ENCODE results near the gene C1orf35. TPM values are rescaled to one million over a fixed set of nuclear protein-coding genes. Genes with fewer than 3 reads are reported as not detected.

Gene C1orf35
- total and polyA plus RNA-seq, 9 of the 15 experiments (the other 6 are each of a cell fraction or from before 2014, with no cell fraction given), result 3.2 to 48.7 (median 12.5) TPM

DNA sequence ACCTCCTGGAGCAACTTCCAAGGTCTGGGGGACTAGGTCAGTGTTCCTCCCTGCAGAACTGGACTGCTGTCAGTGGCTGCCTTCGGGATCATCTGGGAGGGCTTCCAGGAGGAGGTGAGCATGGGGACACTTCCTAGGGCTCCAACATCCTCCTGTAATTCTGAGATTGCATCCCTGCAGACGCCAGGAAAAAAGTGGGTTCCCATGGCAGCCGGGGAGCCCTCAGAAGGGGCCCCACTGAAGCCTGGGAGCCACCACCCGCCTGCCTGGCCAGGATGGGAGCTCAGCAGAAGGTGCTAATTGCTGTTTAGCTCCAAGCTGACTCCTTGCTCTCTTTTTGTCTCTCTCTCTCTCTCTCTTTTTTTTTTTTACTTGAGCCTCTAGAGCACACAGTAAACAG, 36.7 kb downstream of the C1orf35 start:
- in situ Hi-C loops (cut with MboI) (no loop called here), intact Hi-C loops (cut with micrococcal nuclease) (no loop called here)
- CTCF ChIA-PET (ENCODE audit: low intra/inter-chr PET ratio), result no interaction called here
- no peaks in the 10 kb centered on the region for H3K36me3 ChIP-seq (ENCODE audit: control insufficient read depth, insufficient read depth, low read length)
- H3K79me2 ChIP-seq (ENCODE audit: control insufficient read depth, insufficient read depth, low read length), result no peaks in the 10 kb centered on the region
- no peak for ATAC-seq
- no peak overlapping the region for H3K9ac ChIP-seq (ENCODE audit: insufficient read depth in 1 of 2, low read depth in 2 of 2, low read length in 2 of 2)
- DNase-seq (ENCODE audit: extremely low read depth in 1 of 4, low spot score in 3 of 4), result no peak
- POLR2A ChIA-PET, result interaction anchor here (0.6 to 1.4 kb wide), 5 partner anchors 10 to 61 kb away, joined by 3 to 5 read pairs (median 3); partner anchors contain the start of gene ARF1
- peak; percentile 91 for TF ChIP-seq ZFP36 (IDR thresholded peaks at IDR 0.05; ENCODE audit: low read depth, low read length, partially characterized antibody)
- no peak for TF ChIP-seq JUNB (CRISPR knock-in tag; conservative IDR thresholded peaks at IDR 0.05)
- no TSS peak for BruUV-seq (replicated peaks)
- peaks cover 0 to 19% of the 10 kb centered on the region in 2 experiments; a peak in 2 of 5 replicates for H3K4me1 ChIP-seq (replicated peaks in 1 of 2; ENCODE audit: control insufficient read depth in 2 of 2, insufficient read depth in 2 of 2, low read length in 2 of 2)
- H4K20me1 ChIP-seq (replicated peaks; ENCODE audit: control insufficient read depth, insufficient read depth, low read length), result no peaks in the 10 kb centered on the region
- H3K4me3 ChIP-seq, result no peak overlapping the region
- H3K27me3 ChIP-seq (ENCODE audit: control insufficient read depth in 2 of 2, insufficient read depth in 2 of 2, low read length in 2 of 2), result peaks cover 11 to 33% of the 10 kb centered on the region in 2 experiments; a peak in 4 of 5 replicates
- no peak overlapping the region for H2AFZ ChIP-seq (ENCODE audit: low read depth, low read length)
- H3K9me3 ChIP-seq (replicated peaks; ENCODE audit: control insufficient read depth, insufficient read depth, low read depth, low read length), result no peaks in the 10 kb centered on the region
- no peaks in the 10 kb centered on the region for H3K9me1 ChIP-seq (ENCODE audit: control insufficient read depth, insufficient read depth, low read length)
- no peak for FAIRE-seq
- H3K4me2 ChIP-seq (ENCODE audit: insufficient read depth, low read length), result no peak overlapping the region
- WGBS (ENCODE audit: insufficient coverage, low coverage, missing lambda C conversion rate), result 0% methylated on average over 4 of the region's 4 CpGs
- H3K27ac ChIP-seq (ENCODE audit: extremely low read depth, low read depth, low read length), result no peak overlapping the region

DNA sequence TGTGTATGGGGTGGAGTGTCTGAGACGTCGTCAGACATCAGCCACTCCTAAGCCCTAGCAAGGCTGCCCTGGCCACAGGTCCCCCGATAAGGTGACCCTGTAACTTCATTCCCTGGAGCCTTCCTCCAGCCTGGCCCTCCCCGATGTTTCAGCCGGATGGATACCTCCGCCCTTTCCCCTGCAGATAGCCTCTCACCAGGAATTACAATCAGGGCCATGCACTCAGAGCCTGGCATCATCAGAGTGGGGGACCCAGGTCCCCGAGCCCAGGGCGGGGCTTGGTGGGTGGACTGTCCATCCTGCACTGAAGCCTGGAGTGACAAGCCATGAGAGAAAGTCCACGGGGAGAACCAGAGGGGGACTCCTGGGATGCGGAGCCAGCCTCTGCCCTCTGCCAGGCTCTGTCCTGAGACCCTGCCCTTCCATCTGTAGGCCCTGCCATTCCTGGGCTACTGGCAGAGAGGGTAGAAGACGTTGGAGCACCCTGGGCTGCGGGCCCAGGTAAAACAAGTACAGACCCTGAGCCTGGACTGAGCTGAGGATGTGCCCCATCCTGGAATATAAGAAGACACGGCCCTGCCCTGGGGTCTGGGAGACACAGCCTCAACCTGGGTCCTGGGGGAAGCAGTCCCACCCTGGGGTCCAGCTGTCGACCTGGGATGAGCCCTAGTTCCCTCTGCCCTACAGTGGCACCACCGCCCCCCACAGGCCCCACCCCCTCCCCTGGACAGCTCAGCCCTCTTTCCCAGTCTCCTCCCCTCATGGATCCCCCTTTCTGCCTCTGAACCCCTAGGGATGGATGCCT, 37.4 kb downstream of the C1orf35 start:
- FAIRE-seq (no peak), ATAC-seq (no peak; the same call in 2 of the 3 replicates), DNase-seq (ENCODE audit: extremely low read depth in 1 of 4, low spot score in 3 of 4) (peak in 1 of 4 experiments; percentile 26)
- H3K9ac ChIP-seq (ENCODE audit: insufficient read depth in 1 of 2, low read depth in 2 of 2, low read length in 2 of 2), result peak overlapping the region in 1 of 2 experiments; percentile 73; a peak in 1 of 4 replicates
- H4K20me1 ChIP-seq (replicated peaks; ENCODE audit: control insufficient read depth, insufficient read depth, low read length), result no peaks in the 10 kb centered on the region
- in situ Hi-C loops (cut with MboI) (no loop called here), intact Hi-C loops (cut with micrococcal nuclease) (no loop called here)
- ChIA-PET POLR2A (interaction anchor here (0.6 to 1.4 kb wide), 8 partner anchors 11 to 333 kb away, joined by 3 to 5 read pairs (median 3); partner anchors contain the start of gene ARF1), CTCF (ENCODE audit: low intra/inter-chr PET ratio) (no interaction called here)
- H3K9me1 ChIP-seq (ENCODE audit: control insufficient read depth, insufficient read depth, low read length), result no peaks in the 10 kb centered on the region
- BruUV-seq (replicated peaks), result no TSS peak
- H3K4me3 ChIP-seq, result no peak overlapping the region
- H3K27ac ChIP-seq (ENCODE audit: extremely low read depth, low read depth, low read length), result no peak overlapping the region
- 12% methylated on average over 14 of the region's 15 CpGs for WGBS (ENCODE audit: insufficient coverage, low coverage, missing lambda C conversion rate)
- H3K4me1 ChIP-seq (replicated peaks in 1 of 2; ENCODE audit: control insufficient read depth in 2 of 2, insufficient read depth in 2 of 2, low read length in 2 of 2), result peaks cover 0 to 22% of the 10 kb centered on the region in 2 experiments; a peak in 2 of 5 replicates
- H3K79me2 ChIP-seq (ENCODE audit: control insufficient read depth, insufficient read depth, low read length), result no peaks in the 10 kb centered on the region
- no peak overlapping the region for H3K4me2 ChIP-seq (ENCODE audit: insufficient read depth, low read length)
- H3K36me3 ChIP-seq (ENCODE audit: control insufficient read depth, insufficient read depth, low read length), result no peaks in the 10 kb centered on the region
- H2AFZ ChIP-seq (ENCODE audit: low read depth, low read length), result no peak overlapping the region
- H3K9me3 ChIP-seq (replicated peaks; ENCODE audit: control insufficient read depth, insufficient read depth, low read depth, low read length), result no peaks in the 10 kb centered on the region
- H3K27me3 ChIP-seq (ENCODE audit: control insufficient read depth in 2 of 2, insufficient read depth in 2 of 2, low read length in 2 of 2), result peaks cover 11 to 35% of the 10 kb centered on the region in 2 experiments; a peak in 4 of 5 replicates
- TF ChIP-seq, protein P1, sequence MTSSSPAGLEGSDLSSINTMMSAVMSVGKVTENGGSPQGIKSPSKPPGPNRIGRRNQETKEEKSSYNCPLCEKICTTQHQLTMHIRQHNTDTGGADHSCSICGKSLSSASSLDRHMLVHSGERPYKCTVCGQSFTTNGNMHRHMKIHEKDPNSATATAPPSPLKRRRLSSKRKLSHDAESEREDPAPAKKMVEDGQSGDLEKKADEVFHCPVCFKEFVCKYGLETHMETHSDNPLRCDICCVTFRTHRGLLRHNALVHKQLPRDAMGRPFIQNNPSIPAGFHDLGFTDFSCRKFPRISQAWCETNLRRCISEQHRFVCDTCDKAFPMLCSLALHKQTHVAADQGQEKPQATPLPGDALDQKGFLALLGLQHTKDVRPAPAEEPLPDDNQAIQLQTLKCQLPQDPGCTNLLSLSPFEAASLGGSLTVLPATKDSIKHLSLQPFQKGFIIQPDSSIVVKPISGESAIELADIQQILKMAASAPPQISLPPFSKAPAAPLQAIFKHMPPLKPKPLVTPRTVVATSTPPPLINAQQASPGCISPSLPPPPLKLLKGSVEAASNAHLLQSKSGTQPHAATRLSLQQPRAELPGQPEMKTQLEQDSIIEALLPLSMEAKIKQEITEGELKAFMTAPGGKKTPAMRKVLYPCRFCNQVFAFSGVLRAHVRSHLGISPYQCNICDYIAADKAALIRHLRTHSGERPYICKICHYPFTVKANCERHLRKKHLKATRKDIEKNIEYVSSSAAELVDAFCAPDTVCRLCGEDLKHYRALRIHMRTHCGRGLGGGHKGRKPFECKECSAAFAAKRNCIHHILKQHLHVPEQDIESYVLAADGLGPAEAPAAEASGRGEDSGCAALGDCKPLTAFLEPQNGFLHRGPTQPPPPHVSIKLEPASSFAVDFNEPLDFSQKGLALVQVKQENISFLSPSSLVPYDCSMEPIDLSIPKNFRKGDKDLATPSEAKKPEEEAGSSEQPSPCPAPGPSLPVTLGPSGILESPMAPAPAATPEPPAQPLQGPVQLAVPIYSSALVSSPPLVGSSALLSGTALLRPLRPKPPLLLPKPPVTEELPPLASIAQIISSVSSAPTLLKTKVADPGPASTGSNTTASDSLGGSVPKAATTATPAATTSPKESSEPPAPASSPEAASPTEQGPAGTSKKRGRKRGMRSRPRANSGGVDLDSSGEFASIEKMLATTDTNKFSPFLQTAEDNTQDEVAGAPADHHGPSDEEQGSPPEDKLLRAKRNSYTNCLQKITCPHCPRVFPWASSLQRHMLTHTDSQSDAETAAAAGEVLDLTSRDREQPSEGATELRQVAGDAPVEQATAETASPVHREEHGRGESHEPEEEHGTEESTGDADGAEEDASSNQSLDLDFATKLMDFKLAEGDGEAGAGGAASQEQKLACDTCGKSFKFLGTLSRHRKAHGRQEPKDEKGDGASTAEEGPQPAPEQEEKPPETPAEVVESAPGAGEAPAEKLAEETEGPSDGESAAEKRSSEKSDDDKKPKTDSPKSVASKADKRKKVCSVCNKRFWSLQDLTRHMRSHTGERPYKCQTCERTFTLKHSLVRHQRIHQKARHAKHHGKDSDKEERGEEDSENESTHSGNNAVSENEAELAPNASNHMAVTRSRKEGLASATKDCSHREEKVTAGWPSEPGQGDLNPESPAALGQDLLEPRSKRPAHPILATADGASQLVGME (CRISPR knock-in tag; IDR thresholded peaks at IDR 0.05), result no peak
- TF ChIP-seq ZNF3 (CRISPR knock-in tag; IDR thresholded peaks at IDR 0.05) (no peak), RBM15 (IDR thresholded peaks at IDR 0.05; ENCODE audit: insufficient read depth, low read length) (no peak)
